GM10248 (cell line): ENCODE measurements around the gene SLX4IP.

Experiments used
- CTCF ChIA-PET: fragments of 300-600 bp; sonication (Branson Sonifier 250); formaldehyde crosslinking; extraction: SDS; loops from one replicate; lab custom pipeline; 2021; ENCODE audit warnings: antibody characterized with exemption; lab: Yijun Ruan, JAX
- POLR2A ChIA-PET: fragments of 350-650 bp; sonication (Branson Sonifier 250); formaldehyde crosslinking; extraction: SDS; loops from one replicate; lab custom pipeline; 2020; ENCODE audit warnings: antibody characterized with exemption; lab: Yijun Ruan, JAX
- DNase-seq: peaks from one replicate; pipeline ENCODE4 v3.0.0; 2012; ENCODE audit errors: extremely low spot score
- TF ChIP-seq, protein P1 (sequence below): IDR thresholded peaks from 2 replicates; pipeline ENCODE4 v1.5.1; 2012; ENCODE audit warnings: mild to moderate bottlenecking, low read depth; ENCODE audit errors: extremely low read depth, missing control alignments, control extremely low read depth

The SLX4IP gene

DNA sequence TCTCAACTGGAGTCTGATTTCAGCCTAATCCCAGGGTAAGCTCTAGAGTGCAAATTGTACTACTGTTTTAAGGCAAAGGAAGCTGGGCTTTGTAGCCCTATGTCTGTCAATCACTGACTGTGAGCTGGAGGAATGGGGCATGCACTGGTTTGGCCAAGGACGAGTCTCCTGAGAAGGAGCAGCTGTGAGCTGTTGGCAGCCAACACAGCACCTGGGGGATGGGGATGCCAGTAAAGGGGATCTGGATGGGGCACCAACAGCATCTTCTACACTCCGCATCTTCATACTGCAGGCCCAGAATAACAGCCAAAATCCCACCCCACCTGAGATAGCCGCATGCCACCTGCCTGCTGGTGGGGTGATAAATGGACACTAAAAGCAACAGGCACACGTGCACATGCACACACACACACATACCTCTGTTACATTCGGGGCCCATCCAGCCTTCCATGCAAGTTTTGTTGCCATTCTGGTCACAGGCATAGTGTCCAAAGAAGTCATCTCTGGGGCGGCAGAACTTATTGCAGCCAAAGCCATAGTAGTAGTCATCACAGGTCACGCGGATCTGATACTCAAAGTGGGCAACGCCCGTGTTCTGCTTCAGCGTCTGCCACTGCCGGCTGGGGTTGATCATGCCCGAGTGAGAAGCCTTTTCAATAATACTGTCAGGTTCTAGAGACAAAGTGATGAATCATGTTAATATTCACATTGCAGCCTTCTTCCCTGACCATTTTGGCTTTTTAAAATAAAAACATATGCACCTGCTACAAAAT is 223.1 kb downstream of the SLX4IP start:
- TF ChIP-seq, protein P1, sequence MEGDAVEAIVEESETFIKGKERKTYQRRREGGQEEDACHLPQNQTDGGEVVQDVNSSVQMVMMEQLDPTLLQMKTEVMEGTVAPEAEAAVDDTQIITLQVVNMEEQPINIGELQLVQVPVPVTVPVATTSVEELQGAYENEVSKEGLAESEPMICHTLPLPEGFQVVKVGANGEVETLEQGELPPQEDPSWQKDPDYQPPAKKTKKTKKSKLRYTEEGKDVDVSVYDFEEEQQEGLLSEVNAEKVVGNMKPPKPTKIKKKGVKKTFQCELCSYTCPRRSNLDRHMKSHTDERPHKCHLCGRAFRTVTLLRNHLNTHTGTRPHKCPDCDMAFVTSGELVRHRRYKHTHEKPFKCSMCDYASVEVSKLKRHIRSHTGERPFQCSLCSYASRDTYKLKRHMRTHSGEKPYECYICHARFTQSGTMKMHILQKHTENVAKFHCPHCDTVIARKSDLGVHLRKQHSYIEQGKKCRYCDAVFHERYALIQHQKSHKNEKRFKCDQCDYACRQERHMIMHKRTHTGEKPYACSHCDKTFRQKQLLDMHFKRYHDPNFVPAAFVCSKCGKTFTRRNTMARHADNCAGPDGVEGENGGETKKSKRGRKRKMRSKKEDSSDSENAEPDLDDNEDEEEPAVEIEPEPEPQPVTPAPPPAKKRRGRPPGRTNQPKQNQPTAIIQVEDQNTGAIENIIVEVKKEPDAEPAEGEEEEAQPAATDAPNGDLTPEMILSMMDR, result no peak
- CTCF ChIA-PET, result interaction anchor here (10.7 kb wide), 1 partner anchor 13 kb away, joined by 73 read pairs; the partner anchor contains the start of gene JAG1
- POLR2A ChIA-PET, result interaction anchor here (1.1 kb wide), 1 partner anchor 9 kb away, joined by 3 read pairs; no protein-coding TSS in a partner anchor
- DNase-seq, result no peak

DNA sequence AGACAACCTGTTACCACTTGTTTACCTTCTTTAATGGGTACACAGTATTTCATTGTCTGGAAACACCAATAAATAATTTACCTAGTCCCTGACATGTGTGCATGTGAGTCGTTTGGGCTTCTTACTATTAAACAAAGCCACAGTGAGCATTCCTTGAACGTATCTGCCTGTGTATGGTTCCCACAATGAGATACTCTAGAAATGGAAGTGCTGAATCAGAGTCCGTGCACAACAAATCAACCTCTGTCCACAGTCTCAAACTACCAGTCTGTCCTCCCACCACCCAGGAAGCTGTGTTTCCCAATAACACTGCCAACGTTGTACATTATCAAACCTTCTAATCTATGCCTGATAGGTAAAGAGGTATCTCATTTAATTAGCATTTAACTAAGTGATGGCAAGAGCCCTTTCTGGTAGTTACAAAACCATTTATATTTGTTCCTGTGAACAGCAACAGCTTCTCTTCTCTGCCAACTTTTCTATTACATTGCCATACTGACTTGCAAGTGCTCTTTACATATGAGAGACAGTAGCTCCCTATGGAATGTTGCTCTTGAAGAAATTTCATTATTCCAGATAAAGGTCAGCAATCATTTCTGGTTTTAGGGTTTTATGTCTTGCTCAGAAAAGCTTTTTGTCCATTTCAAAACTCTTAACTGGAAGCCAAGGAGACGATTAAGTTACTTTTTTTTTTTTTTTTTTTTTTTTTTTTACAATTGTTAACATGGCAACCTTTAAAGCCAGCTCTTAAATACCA is 223.9 kb downstream of the SLX4IP start:
- ChIA-PET CTCF (interaction anchor here (1.5 to 10.7 kb wide), 2 partner anchors 9 to 13 kb away, joined by 3 to 73 read pairs; partner anchors contain the start of gene JAG1), POLR2A (interaction anchor here (0.7 to 1.3 kb wide), 2 partner anchors 9 to 609 kb away, joined by 3 to 10 read pairs; no protein-coding TSS in a partner anchor)
- TF ChIP-seq, protein P1, result no peak
- DNase-seq, result no peak

DNA sequence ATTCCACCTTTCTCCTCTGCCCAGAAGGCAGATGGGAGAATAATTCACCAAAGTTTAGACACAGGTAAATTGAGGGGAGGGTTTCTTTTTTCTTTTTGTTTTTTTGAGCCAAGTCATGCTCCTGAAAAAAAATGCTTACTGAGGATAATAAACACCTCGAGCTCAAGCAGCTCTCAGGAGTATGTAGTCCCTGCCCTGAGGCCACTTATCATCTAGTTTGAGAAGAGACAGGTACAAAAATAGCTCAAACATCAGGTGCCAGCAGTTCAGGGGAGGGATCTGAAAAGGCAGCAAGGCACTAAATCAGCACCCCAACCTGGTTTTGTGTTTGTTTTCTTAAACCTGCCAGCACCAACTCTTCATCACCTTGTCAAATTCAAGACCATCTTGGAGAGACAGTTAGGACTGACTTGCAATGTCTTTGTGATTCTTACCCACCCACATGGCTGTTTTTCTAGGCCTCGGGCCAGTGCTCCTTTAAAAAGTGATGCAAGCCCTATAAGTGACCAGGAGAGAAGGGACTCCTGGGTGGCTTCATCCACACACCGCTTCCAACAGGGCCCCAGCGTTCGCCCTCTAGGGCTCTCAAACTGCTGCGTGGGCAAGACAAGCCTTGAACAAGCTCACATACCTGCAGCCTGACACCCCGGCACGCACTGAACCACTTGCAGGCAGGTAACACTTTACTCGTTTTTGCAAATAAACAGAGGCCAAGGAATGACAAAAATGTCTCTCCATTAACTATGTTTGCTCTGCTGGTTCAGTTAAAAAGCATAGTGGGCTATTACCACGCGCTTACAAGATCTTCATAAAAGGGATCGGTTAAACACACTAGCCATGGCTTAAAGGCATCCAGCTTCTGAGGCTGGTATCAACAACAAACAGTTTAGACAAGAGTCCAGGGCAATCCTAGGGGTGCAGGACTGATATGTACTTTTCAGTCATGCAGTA is 224.8 kb downstream of the SLX4IP start:
- CTCF ChIA-PET, result interaction anchor here (1.5 to 10.7 kb wide), 3 partner anchors 8 to 12 kb away, joined by 3 to 73 read pairs (median 3); partner anchors contain the start of gene JAG1
- TF ChIP-seq, protein P1, result no peak
- POLR2A ChIA-PET, result interaction anchor here (0.5 to 1.3 kb wide), 2 partner anchors 10 to 267 kb away, joined by 3 read pairs; no protein-coding TSS in a partner anchor
- no peak for DNase-seq

DNA sequence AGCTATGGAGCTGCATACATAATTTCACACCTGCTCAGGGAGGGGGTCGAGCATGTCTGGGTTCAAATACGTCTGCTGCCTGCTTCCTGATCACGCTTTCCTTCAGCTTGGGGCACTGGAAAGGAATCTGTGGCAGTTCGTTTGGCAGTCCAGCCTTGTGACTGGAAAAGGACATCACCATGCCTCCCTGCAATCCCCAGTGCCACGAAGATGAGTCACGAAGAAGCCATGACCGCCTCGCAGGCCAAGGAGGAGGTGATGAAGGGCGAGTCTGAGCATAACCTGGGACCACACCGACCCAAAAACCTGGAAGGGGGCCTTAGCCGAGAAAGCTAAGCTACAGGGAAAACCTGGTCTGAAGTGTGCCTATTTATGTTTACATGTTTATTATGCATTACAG is 225.6 kb downstream of the SLX4IP start:
- CTCF ChIA-PET, result interaction anchor here (1.5 to 10.7 kb wide), 3 partner anchors 9 to 11 kb away, joined by 3 to 73 read pairs (median 3); partner anchors contain the start of gene JAG1
- TF ChIP-seq, protein P1, result no peak
- POLR2A ChIA-PET, result no interaction called here
- DNase-seq, result no peak

DNA sequence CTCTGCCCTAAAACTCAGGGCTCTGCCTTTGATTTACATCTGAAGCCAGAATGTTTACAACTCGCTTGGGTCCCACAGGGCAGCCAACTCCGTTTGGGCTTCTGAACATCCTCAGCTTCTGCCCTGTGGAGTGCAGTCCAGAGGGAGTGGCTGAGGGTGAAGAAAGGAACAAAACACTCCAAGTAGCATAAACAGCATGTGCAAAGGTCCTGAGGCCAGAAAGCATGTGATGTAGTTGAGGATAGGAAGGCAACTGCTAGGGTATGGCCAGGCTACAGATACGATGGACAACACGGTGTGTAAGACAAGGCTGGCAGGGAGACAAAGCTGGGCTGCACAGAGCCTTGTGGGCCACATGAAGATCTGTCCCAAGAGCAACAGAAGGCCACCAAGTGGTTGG is 226.2 kb downstream of the SLX4IP start:
- CTCF ChIA-PET, result interaction anchor here (1.6 to 10.7 kb wide), 2 partner anchors 10 kb away, joined by 3 to 73 read pairs; partner anchors contain the start of gene JAG1
- POLR2A ChIA-PET, result no interaction called here
- TF ChIP-seq, protein P1, result no peak
- no peak for DNase-seq

DNA sequence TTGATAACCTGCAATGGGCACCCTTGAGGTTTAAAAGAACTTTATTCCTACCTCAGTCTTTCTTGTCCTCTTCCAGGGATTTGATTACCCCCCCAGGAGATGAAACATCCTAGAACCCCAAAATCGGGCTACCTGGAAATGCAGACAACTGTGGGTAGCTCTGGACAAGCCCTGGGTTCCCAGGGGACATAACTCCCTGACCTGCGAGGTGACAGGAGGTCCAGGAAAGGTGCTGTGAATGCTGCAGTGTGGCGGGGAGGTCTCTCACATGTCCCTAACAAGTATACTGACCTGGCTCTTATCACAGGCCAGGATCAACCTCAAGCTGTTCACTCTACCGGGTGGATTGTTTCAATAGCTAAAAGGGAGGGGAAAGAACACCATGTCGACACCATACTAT is 227.0 kb downstream of the SLX4IP start:
- ChIA-PET POLR2A (no interaction called here), CTCF (interaction anchor here (0.9 to 10.7 kb wide), 5 partner anchors 9 to 186 kb away, joined by 3 to 73 read pairs (median 4); partner anchors contain the start of gene JAG1)
- TF ChIP-seq, protein P1, result no peak
- DNase-seq, result no peak
